GM19467 (cell line): ENCODE measurements around the gene RASIP1.
"Not testable (repeated sequence)": the region's sequence is repeated elsewhere in the genome, so short reads cannot be mapped to it uniquely, and the experiment has no call there.

Source experiments
- ATAC-seq: cut with Tn5 transposase; IDR thresholded peaks from one replicate; pipeline ENCODE4 v1.9.1; 2021; ENCODE audit warnings: mild to moderate bottlenecking, moderate library complexity; ENCODE audit not compliant: unreplicated experiment

Gene RASIP1

DNA sequence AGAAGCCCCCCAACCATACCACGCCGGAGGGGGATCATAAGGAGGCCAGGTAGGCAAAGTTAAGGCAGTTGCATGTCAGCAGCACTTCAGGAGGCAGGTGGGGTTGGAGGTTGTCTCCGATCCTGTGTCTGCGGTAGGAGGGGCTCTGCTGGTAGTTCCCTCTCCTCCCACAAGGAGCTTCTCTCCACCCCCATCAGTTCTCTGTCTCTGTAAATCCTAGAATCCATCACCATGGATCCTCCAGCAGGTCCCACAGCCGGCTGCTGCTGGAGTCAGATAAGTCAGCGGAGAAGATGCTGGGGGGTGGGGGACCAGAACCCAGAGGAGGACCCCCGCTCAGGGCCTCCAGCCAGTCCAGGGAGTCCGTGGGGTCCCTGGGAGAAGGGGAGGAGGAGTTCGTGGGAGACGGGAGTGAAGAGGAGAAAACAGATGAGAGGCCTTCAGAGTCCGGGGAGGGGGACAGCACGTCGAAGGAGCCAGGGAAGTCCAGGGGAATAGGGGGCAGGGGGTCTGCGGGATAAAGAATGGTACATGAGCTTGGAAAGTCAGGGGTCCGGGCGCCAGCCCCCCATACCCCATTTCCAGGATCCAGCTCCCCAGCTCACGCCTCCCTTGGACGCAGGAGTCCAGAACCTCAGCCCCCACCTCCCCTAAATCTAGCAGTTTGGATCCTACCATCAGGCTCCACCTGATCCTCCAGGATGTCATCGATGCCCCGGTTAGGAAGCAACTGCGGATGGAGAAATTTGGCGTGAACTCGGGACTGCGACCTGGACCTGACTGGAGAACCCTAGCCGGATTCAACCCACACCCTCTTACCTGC lies 27.2 kb downstream of the RASIP1 start:
- no peak for ATAC-seq

DNA sequence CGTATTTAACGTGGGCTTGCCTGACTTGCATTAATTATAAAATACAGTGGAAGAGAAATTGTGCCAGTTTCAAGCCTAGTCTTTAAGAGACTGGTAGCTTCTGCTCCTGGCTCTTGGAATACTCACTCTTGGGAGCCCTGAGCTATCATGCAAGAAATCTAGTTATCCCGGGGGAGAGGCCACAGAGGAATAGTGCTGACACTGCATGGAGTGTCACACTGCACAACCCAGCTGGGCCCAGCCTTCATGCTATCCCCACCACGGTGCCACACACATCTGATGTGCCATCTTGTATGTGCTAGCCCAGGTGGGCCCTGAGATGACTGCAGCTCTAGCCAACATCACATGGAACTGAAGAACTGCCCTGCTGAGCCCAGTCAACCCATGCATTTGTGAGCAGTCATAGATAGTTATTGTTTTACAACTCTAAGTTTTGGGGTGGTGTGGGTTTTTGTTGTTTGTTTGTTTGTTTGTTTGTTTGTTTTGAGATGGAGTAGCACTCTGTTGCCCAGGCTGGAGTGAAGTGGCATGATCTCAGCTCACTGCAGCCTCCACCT lies 29.2 kb downstream of the RASIP1 start:
- ATAC-seq: no peak

- no peak for ATAC-seq
These were observed 31.9 kb downstream of the RASIP1 start for GRCh38 chr19:48708471-48708870.

DNA sequence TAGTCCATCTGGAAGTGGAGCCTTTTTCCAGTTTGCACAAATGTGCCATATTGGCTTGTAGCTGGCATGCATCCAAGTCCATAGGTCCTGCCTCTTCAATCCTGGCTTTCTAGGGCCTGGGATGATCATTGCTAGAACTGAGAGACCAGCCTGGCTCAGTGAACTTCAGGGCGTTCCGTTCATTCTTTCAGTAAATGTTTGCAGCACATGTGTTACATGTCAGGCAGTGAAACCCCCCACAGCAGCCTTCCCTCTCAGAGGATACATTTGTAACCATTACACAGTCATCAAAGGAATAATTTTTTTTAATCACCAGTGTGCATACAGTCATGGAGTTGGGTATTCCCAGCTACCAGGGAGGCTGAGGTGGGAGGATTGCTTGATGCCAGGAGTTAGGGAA lies 35.0 kb downstream of the RASIP1 start:
- no peak for ATAC-seq

GRCh38 chr19:48703316-48703715 lies 37.1 kb downstream of the RASIP1 start:
- no peak for ATAC-seq

GRCh38 chr19:48702701-48703100 lies 37.7 kb downstream of the RASIP1 start:
- no peak for ATAC-seq

DNA sequence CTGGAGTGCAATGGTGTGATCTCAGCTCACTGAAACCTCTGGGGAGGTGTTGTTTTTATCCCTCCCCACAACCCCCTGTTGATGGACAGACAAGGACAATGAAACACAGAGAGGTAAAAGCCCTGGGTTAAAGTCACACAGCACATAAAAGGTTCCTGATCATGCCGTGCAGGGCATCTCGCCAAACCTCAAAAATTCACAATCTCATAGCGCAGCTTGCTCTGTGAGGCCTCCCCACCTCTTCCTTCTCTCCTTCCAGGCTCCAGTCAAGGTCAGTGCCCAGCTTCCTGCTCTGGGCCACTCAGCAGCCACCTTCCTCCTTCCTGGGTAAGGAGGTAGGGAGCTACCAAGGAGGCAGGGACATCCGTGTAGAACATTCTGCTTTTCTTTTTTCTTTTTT lies 42.4 kb downstream of the RASIP1 start:
- ATAC-seq: no peak

GRCh38 chr19:48696353-48697010 lies 43.9 kb downstream of the RASIP1 start:
- no peak for ATAC-seq

DNA sequence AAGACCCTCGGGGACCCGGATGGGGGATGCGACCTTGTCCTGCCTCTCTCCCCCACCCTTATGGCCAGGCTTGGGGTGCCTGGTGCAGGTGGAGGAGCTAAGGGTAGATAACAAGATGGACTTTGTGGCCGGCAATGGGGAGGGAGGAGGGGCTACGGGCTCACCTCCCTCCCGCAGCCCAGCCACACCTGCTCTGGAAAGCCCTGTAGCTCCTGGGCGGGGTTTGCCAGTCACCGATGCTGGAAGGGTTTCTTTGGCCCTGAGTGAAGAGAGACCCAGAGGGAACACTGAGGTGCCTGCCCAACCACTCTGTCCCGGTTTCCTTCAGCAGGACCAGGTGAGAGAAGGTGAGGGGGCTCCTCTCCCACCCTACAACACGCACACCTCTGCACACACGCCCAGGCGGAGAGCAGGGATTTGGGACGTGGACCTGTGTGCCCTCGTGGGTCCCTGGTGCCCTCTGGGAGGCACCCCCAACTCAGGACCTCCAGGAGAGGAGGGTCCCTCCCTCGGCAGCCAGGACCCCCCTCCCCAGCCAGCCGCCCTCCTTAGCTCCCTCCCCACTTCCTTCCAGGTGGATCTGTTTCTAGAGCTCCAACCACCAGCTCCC lies 44.6 kb downstream of the RASIP1 start, which contains the start of gene FUT2:
Gene FUT2, plus strand, starts transcription at position 229 of the 610 bp plus-strand sequence. CDS start 6,986 bp downstream, outside the sequence.
- no peak for ATAC-seq

GRCh38 chr19:48693629-48694028 lies 46.8 kb downstream of the RASIP1 start:
- not testable (repeated sequence) for ATAC-seq

GRCh38 chr19:48689449-48689848 lies 51.0 kb downstream of the RASIP1 start:
- ATAC-seq: no peak

GRCh38 chr19:48687776-48688175 lies 52.6 kb downstream of the RASIP1 start:
- no peak for ATAC-seq

- ATAC-seq: not testable (repeated sequence)
These were observed 53.8 kb downstream of the RASIP1 start for GRCh38 chr19:48686637-48687036.

- ATAC-seq: no peak
These were observed 54.3 kb downstream of the RASIP1 start for GRCh38 chr19:48686088-48686487.

- ATAC-seq: no peak
These were observed 54.8 kb downstream of the RASIP1 start for GRCh38 chr19:48685583-48685982.

DNA sequence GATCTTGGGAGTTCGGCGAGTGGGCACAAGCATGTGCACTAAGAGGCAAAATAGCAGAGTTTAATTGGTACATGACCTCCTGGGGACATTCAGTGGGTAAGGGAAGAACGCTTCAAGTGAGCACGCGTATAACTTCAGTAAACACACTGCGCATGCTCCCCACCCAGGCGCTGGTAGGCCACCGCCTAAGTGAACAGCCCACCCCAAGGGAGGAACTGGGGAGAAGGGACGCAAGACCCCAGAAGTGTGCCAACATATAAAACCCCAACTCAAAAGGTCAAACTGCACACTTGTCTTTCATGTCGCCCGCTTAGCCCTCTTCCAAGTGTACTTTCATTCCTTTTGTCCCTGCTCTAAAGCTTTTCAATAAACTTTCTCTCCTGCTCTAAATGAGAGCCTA lies 57.1 kb downstream of the RASIP1 start:
- ATAC-seq: no peak

DNA sequence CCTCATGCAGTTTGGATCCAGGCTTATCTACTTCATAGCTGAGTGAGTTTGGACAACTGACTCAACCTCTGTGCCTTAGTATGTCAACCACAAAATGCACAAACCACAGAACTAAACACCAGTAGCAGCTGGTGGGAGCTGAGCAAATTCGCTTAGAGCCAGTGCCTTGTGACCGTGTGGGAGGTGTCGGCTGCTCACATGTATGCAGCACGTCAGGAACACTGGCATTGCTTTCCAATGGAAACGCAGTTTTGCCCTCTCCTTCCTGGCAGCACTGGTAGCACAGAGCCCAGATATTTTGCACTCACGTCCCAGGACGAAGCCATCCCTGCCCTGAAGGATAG lies 59.3 kb downstream of the RASIP1 start:
- ATAC-seq: no peak

GRCh38 chr19:48680436-48681126 lies 59.8 kb downstream of the RASIP1 start:
- ATAC-seq: no peak

DNA sequence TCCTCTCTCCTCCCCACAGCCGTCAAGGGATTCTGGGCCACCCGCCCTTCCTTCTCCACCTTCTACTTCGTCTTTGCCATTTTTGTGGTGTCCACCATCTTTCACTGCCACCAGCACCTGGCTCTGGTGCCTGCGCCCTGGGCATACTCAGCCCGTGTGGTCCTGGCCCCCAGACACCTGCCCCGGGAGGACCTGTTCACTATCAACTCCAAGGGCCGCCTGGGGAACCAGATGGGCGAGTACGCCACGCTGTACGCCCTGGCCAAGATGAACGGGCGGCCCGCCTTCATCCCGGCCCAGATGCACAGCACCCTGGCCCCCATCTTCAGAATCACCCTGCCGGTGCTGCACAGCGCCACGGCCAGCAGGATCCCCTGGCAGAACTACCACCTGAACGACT lies 60.4 kb downstream of the RASIP1 start:
- ATAC-seq: not testable (repeated sequence)

DNA sequence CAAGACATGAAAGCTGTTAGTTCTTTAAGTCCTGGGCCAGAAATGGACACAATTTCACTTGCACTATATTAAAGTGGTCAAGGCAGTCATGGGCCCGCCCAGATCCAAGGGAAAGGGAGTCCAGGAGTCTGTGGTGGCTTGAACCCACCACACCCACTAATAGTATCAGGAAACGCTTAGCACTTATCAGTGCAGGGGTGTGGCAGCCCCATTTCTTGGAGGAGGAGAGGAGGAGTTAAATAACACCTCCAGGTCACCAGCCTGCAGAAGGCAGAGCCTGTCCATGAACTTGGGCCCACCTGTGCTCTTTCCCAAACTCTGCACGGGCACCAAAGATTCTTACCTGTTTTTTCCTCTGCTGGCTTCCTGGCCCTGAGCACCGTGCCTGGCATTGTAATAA lies 62.2 kb downstream of the RASIP1 start:
- no peak for ATAC-seq

DNA sequence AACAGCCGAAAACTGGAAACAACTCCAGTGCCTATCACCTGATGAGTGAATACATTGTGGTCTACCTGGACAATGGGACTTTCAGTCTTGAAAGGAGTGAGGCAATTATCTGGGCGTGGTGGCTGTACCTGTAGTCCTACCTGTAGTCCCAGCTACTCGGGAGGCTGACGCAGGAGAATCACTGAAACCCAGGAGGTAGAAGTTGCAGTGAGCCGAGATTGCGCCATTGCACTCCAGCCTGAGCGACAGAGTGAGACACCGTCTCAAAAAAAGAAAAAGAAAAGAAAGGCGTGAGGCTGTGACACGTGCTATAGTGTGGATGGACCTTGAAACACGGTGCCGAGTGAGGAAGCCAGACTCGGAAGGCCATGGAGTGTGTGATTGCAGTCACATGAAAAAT lies 63.5 kb downstream of the RASIP1 start:
- ATAC-seq: no peak
